Sigmoid colon (tissue), 4 donors: ENCODE data around the gene EYA3.

Experiments used
- EP300 ChIP-seq, 4 donors: sonication (generic); formaldehyde crosslinking; IDR thresholded peaks; one replicate each; pipeline ENCODE4 v1.6.1; 2017; ENCODE audit warnings: antibody characterized with exemption in 4 of 4
- POLR2AphosphoS5 ChIP-seq, 4 donors: sonication (generic); formaldehyde crosslinking; IDR thresholded peaks; one replicate each; pipeline ENCODE4 v1.6.1; 2017; ENCODE audit warnings: antibody characterized with exemption in 4 of 4

DNA sequence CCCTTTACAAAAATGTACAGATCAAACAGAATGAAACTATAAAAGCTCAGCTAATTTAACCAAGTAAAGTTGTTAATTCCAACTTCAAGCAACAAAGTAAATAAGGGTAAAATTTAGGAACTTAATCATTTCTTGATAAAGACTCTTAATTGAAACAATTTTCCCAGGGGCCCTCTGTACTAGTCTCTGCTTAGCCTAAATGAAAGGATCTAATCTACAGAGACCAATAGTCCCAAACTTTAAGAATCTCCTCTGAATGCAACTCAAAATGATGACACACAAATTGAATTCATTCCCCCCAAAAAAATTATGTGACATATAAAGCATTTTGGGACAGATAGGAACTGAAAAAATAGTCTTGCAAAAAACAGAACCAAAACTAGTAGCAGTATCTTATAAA lies 16.6 kb downstream of the EYA3 start:
- TF ChIP-seq EP300 (IDR thresholded peaks at IDR 0.05): no peak
- TF ChIP-seq POLR2AphosphoS5 (IDR thresholded peaks at IDR 0.05): no peak
